K562 treated with DMSO at 1 percent for 24 hours (cell line): ENCODE data around the gene RNGTT. TPM values are rescaled to one million over a fixed set of nuclear protein-coding genes. Genes with fewer than 3 reads are reported as not detected.

Source experiments
- total RNA-seq: library from RNA; unstranded; fragments of 300-600 nt; gene quantifications from 2 replicates; pipeline ENCODE4 v1.2.3, GENCODE V29; 2022; ENCODE audit warnings: low read depth; ENCODE audit not compliant: insufficient read depth

RNGTT gene
- total RNA-seq = 6.3 and 8.6 TPM in 2 replicates

DNA sequence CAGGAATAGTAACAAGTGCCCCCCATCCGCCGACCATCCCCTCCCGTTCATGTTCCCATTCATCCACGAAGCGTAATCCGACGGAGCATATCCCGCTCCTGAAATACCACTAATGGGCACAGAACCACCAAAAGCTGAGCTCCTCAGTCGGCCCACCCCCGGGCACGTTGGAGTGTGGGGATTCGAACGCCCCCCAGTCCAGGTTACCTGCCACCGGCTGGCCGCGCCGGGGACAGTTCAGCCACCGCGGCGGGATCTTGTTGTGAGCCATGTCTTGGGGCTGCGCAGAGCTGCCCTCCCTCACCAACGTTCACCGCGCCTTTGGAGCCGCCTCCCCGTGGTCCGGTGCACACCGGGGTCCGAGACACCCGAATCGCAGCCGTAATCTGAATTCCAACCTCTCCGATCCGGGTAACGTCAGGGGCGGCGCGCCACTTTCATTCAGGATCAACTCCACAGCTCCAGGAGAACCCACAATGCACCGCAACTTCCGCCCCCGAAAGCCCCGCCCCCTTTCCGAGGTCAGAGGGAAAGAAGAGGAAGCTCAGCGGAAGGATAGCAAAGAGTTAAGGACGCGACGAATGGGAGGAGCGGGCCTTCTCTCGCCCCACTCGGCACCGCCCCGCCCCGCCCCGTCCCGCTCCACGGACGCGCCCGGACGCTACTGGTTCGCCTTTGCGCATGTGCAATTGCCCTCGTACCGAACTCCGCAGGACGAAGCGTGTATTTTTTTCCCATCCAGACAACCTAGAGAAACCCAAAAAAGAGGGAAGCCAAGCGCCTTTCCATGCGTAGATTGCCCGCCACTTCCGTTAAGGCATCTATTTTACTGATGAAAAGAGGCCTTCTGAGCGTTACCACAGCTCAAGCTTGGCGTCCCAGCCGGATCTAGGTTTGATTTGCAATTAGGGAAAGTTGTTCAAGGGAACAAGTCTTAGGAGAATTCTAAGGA lies at the start of gene RNGTT:
Gene RNGTT, minus strand, starts transcription at position 480 of the 952 bp plus-strand sequence. Its CDS starts 209 bp downstream, at position 271.

Other genes starting within 250 kb of the RNGTT start
- gene PNRC1, start 117.1 kb upstream of the RNGTT start, total RNA-seq = 20.8 and 21.5 TPM in 2 replicates
- not detected in 2 replicates for gene SRSF12, start 154.5 kb upstream of the RNGTT start, total RNA-seq
- gene PM20D2, start 182.4 kb upstream of the RNGTT start, total RNA-seq = 0.36 and 0.53 TPM in 2 replicates